K562 (cell line): ENCODE data around the gene BCAS3.

ENCODE experiments used
- ATF3 ChIP-seq, 2 experiments: fragments of 450-650 bp in 1 of 2; sonication (generic) in 1 of 2; formaldehyde crosslinking in 1 of 2; IDR thresholded peaks in 1 of 2; conservative IDR thresholded peaks in 1 of 2; 2 replicates each; pipeline versions ENCODE4 v1.6.1 to v1.8.1; 2016 to 2023; ENCODE audit warnings: mild to moderate bottlenecking in 2 of 2, moderate library complexity in 2 of 2, inconsistent platforms in 1 of 2, missing genetic modification reagents in 1 of 2
- C11orf30 ChIP-seq: fragments of 450-650 bp; IDR thresholded peaks from 2 replicates; pipeline ENCODE4 v1.6.1; 2016; ENCODE audit warnings: low read depth, mild to moderate bottlenecking
- CTCF ChIP-seq, 3 experiments: IDR thresholded peaks in 2 of 3; conservative IDR thresholded peaks in 1 of 3; 2 replicates each; pipeline ENCODE4 v1.5.1; 2011 to 2012; ENCODE audit warnings: low read length in 3 of 3, mild to moderate bottlenecking in 3 of 3, control low read depth in 2 of 3, improper control_type of control experiment in 1 of 3, inconsistent platforms in 1 of 3, low read depth in 1 of 3, mixed read lengths in 1 of 3, moderate library complexity in 1 of 3; ENCODE audit not compliant: insufficient read depth in 2 of 3
- E2F6 ChIP-seq, 2 experiments: IDR thresholded peaks; 2 replicates each; pipeline ENCODE4 v1.6.1; 2011; ENCODE audit warnings: borderline replicate concordance in 1 of 2, control low read depth in 1 of 2, low read depth in 1 of 2, low read length in 1 of 2, mild to moderate bottlenecking in 1 of 2, mixed read lengths in 1 of 2, moderate library complexity in 1 of 2; ENCODE audit not compliant: insufficient read depth in 1 of 2, insufficient read length in 1 of 2, poor library complexity in 1 of 2, severe bottlenecking in 1 of 2; ENCODE audit errors: extremely low read depth in 1 of 2
- EZH2 ChIP-seq: IDR thresholded peaks from 2 replicates; pipeline ENCODE4 v1.6.1; 2012; ENCODE audit warnings: low read depth, mild to moderate bottlenecking, inconsistent platforms, low read length, borderline replicate concordance
- GATA2 ChIP-seq: sonication (generic); formaldehyde crosslinking; IDR thresholded peaks from 2 replicates; pipeline ENCODE4 v1.4.0; 2020; ENCODE audit warnings: mild to moderate bottlenecking, missing genetic modification reagents
- MBD1 ChIP-seq: fragments of 250-450 bp; sonication (Bioruptor Pico); IDR thresholded peaks from 2 replicates; pipeline ENCODE4 v1.8.0; 2022; ENCODE audit warnings: inconsistent platforms
- RBM25 ChIP-seq: fragments of 200-400 bp; formaldehyde crosslinking; IDR thresholded peaks from 2 replicates; pipeline ENCODE4 v1.6.1; 2018; ENCODE audit warnings: low read length, low read depth, moderate library complexity; ENCODE audit not compliant: severe bottlenecking
- SMARCE1 ChIP-seq: fragments of 450-650 bp; IDR thresholded peaks from 2 replicates; pipeline ENCODE4 v1.7.1; 2016; ENCODE audit warnings: mild to moderate bottlenecking
- SP1 ChIP-seq: sonication (generic); formaldehyde crosslinking; IDR thresholded peaks from 2 replicates; pipeline ENCODE4 v1.8.1; 2022; ENCODE audit warnings: mild to moderate bottlenecking, missing genetic modification reagents
- SP2 ChIP-seq: IDR thresholded peaks from 2 replicates; pipeline ENCODE4 v1.6.1; 2011; ENCODE audit warnings: mild to moderate bottlenecking, low read depth, low read length, moderate library complexity; ENCODE audit not compliant: poor library complexity, severe bottlenecking; ENCODE audit errors: extremely low read depth
- TCF3 ChIP-seq: sonication (generic); formaldehyde crosslinking; IDR thresholded peaks from 2 replicates; pipeline ENCODE4 v1.4.0; 2020; ENCODE audit warnings: mild to moderate bottlenecking, missing genetic modification reagents
- XRCC4 ChIP-seq: IDR thresholded peaks from one replicate; pipeline ENCODE4 v1.6.1; 2011; ENCODE audit not compliant: insufficient read depth, insufficient read length; ENCODE audit errors: extremely low read depth
- ZNF76 ChIP-seq: fragments of 250-450 bp; sonication (Bioruptor Pico); IDR thresholded peaks from 2 replicates; pipeline ENCODE4 v1.4.0; 2020; ENCODE audit warnings: mild to moderate bottlenecking, moderate library complexity, borderline replicate concordance

GRCh38 chr17:61196799-61197198 lies 519.1 kb downstream of the BCAS3 start:
- TF ChIP-seq CTCF (IDR thresholded peaks at IDR 0.05 in 2 of 3, conservative IDR thresholded peaks at IDR 0.05 in 1 of 3; ENCODE audit: insufficient read depth in 2 of 3, low read depth in 1 of 3, low read length in 3 of 3) (no peak), C11orf30 (no peak), XRCC4 (no peak), TCF3 (CRISPR knock-in tag) (no peak), ATF3 (IDR thresholded peaks at IDR 0.05) (no peak), ATF3 (CRISPR knock-in tag; conservative IDR thresholded peaks at IDR 0.05) (no peak), ZNF76 (no peak), SMARCE1 (no peak), GATA2 (CRISPR knock-in tag) (no peak), SP1 (CRISPR knock-in tag) (no peak), SP2 (no peak), RBM25 (no peak), E2F6 (IDR thresholded peaks at IDR 0.05; ENCODE audit: borderline replicate concordance in 1 of 2, extremely low read depth in 1 of 2, insufficient read depth in 1 of 2, insufficient read length in 1 of 2, low read depth in 1 of 2, low read length in 1 of 2, poor library complexity in 1 of 2, severe bottlenecking in 1 of 2) (no peak), EZH2 (no peak), MBD1 (CRISPR knock-in tag) (no peak)
